ENCODE results near the gene ADAM10. TPM values are rescaled to one million over a fixed set of nuclear protein-coding genes. Genes with fewer than 3 reads are reported as not detected.
A peak's percentile ranks its signal among the peaks of the same experiment; 100 is the strongest.

Gene ADAM10
- total RNA-seq, 1 donor from 2014 or later: 287 TPM

DNA sequence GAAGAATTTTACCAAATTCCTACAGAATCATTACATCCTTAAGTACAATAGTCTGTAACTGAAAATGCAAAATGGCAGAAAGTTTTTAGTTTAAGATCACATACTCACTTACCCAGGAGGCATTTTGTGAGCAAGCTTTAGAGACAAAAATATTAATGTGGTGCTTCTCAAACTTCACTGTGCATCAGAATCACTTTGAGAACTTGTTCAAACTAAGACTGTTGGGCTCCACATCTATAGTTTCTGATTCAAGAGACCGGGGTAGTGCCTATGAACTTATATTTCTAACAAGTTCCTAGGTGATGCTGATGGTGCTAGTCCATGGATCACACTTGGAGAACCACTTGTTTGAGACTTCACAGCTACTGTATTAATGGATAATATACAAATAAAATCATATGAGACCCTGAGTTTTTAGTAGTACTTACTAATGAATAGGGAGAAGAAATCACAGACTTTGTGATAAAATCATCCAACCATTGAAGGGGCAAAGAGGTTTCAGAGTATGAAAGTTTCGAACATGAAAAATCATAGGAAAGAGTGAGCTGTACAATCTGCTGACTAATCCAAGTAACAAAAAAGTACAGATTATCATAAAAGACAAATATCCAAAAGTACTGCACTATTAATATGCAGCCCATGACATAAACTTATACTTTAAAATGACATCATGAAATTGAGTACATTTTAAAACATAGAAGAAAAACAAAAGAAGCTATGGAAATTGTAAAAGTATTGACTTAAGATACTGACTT lies 110.3 kb downstream of the ADAM10 start:
- H3K27me3 Mint-ChIP-seq (ENCODE audit: unreplicated experiment): peaks cover 1% of the 10 kb centered on the region
- H3K36me3 Mint-ChIP-seq (ENCODE audit: low read depth, unreplicated experiment): peaks cover 14% of the 10 kb centered on the region
- TF ChIP-seq, protein P1, sequence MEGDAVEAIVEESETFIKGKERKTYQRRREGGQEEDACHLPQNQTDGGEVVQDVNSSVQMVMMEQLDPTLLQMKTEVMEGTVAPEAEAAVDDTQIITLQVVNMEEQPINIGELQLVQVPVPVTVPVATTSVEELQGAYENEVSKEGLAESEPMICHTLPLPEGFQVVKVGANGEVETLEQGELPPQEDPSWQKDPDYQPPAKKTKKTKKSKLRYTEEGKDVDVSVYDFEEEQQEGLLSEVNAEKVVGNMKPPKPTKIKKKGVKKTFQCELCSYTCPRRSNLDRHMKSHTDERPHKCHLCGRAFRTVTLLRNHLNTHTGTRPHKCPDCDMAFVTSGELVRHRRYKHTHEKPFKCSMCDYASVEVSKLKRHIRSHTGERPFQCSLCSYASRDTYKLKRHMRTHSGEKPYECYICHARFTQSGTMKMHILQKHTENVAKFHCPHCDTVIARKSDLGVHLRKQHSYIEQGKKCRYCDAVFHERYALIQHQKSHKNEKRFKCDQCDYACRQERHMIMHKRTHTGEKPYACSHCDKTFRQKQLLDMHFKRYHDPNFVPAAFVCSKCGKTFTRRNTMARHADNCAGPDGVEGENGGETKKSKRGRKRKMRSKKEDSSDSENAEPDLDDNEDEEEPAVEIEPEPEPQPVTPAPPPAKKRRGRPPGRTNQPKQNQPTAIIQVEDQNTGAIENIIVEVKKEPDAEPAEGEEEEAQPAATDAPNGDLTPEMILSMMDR (IDR thresholded peaks at IDR 0.05; ENCODE audit: unreplicated experiment): no peak
- H3K4me3 Mint-ChIP-seq (ENCODE audit: unreplicated experiment): no peak overlapping the region
- no peak overlapping the region for H3K27ac Mint-ChIP-seq (ENCODE audit: unreplicated experiment)
- DNase-seq (ENCODE audit: low spot score): no peak
- no peaks in the 10 kb centered on the region for H3K9me3 Mint-ChIP-seq (ENCODE audit: unreplicated experiment)
- no peaks in the 10 kb centered on the region for H3K4me1 Mint-ChIP-seq (ENCODE audit: unreplicated experiment)

GRCh38 chr15:58632789-58633188 lies 116.7 kb downstream of the ADAM10 start:
- no peak overlapping the region for H3K27ac Mint-ChIP-seq (ENCODE audit: unreplicated experiment)

GRCh38 chr15:58631319-58631718 lies 118.2 kb downstream of the ADAM10 start:
- TF ChIP-seq, protein P1 (IDR thresholded peaks at IDR 0.05; ENCODE audit: unreplicated experiment): no peak
- no peaks in the 10 kb centered on the region for H3K9me3 Mint-ChIP-seq (ENCODE audit: unreplicated experiment)
- H3K27ac Mint-ChIP-seq (ENCODE audit: unreplicated experiment): no peak overlapping the region
- H3K36me3 Mint-ChIP-seq (ENCODE audit: low read depth, unreplicated experiment): peaks cover 22% of the 10 kb centered on the region
- H3K4me1 Mint-ChIP-seq (ENCODE audit: unreplicated experiment): peaks cover 14% of the 10 kb centered on the region
- no peak for DNase-seq (ENCODE audit: low spot score)
- H3K27me3 Mint-ChIP-seq (ENCODE audit: unreplicated experiment): peaks cover 2% of the 10 kb centered on the region
- H3K4me3 Mint-ChIP-seq (ENCODE audit: unreplicated experiment): no peak overlapping the region

More at GRCh38 chr15:58632789-58633188, 116.7 kb downstream of the ADAM10 start:
- DNase-seq (ENCODE audit: low spot score): no peak
- TF ChIP-seq, protein P1 (IDR thresholded peaks at IDR 0.05; ENCODE audit: unreplicated experiment): no peak
- H3K9me3 Mint-ChIP-seq (ENCODE audit: unreplicated experiment): no peaks in the 10 kb centered on the region
- H3K4me1 Mint-ChIP-seq (ENCODE audit: unreplicated experiment): peaks cover 11% of the 10 kb centered on the region
- H3K36me3 Mint-ChIP-seq (ENCODE audit: low read depth, unreplicated experiment): peaks cover 13% of the 10 kb centered on the region
- no peak overlapping the region for H3K4me3 Mint-ChIP-seq (ENCODE audit: unreplicated experiment)
- H3K27me3 Mint-ChIP-seq (ENCODE audit: unreplicated experiment): peaks cover 2% of the 10 kb centered on the region

DNA sequence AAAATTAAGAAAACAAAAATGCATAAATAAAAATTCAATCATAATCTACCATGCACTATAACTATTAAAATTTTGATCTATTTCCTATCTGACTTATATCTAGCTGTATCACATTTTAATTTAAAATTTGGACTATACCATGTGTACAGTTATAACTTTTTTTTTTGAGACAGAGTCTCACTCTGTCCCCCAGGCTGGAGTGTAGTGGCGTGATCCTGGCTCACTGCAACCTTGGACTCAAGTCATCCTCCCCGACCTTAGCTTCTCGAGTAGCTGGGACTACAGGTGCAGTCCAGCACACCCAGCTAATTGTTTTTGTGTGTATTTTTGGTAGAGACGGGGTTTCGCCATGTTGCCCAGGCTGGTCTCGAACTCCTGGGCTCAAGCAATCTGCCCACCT lies 119.9 kb downstream of the ADAM10 start:
- TF ChIP-seq, protein P1 (IDR thresholded peaks at IDR 0.05; ENCODE audit: unreplicated experiment): no peak
- Mint-ChIP-seq H3K4me1 (ENCODE audit: unreplicated experiment) (peaks cover 14% of the 10 kb centered on the region), H3K27ac (ENCODE audit: unreplicated experiment) (no peak overlapping the region), H3K4me3 (ENCODE audit: unreplicated experiment) (no peak overlapping the region), H3K27me3 (ENCODE audit: unreplicated experiment) (peaks cover 1% of the 10 kb centered on the region), H3K36me3 (ENCODE audit: low read depth, unreplicated experiment) (peaks cover 29% of the 10 kb centered on the region), H3K9me3 (ENCODE audit: unreplicated experiment) (no peaks in the 10 kb centered on the region)
- no peak for DNase-seq (ENCODE audit: low spot score)

DNA sequence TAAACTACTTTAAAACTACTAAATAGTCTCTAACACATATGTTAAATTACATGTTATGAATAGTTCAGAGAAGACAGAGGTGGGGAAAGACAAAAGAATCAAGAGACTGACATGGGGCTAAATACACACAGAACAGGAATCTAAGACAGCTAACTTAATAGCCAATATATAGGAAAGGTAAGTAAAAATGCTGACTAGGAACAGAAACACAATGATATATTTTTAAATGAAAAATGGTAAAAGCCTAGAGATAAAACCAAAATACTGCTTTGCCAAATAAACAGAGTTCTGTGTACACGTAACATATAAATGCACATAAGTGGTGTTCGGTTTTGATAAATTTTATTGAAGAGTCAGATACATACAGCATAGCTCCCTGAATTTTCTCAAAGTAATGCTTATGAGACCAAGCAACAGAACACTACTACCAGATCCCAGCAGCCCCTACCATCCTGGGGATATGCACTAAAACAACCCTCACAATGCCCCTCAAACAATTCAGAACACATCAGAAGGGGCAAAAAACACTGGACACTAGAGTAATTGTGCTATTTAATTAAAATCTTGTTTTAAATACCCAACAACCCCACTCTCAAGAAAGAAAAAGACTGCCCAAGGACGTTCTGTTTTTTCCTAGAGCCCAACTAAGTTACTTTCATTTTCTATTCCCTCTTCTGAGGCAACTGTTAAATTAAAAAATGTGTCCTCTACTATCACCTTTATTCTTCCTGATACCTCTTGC lies 121.1 kb downstream of the ADAM10 start:
- H3K4me1 Mint-ChIP-seq (ENCODE audit: unreplicated experiment): peaks cover 14% of the 10 kb centered on the region
- no peak for DNase-seq (ENCODE audit: low spot score)
- peaks cover 1% of the 10 kb centered on the region for H3K27me3 Mint-ChIP-seq (ENCODE audit: unreplicated experiment)
- H3K4me3 Mint-ChIP-seq (ENCODE audit: unreplicated experiment): no peak overlapping the region
- H3K36me3 Mint-ChIP-seq (ENCODE audit: low read depth, unreplicated experiment): peaks cover 32% of the 10 kb centered on the region
- H3K9me3 Mint-ChIP-seq (ENCODE audit: unreplicated experiment): no peaks in the 10 kb centered on the region
- peak overlapping the region; percentile 55 for H3K27ac Mint-ChIP-seq (ENCODE audit: unreplicated experiment)
- TF ChIP-seq, protein P1 (IDR thresholded peaks at IDR 0.05; ENCODE audit: unreplicated experiment): no peak

Measured in endothelial cell (in vitro differentiated cells).